ENCODE measurements around the gene IGF1. TPM values are rescaled to one million over a fixed set of nuclear protein-coding genes. Genes with fewer than 3 reads are reported as not detected.
A peak's percentile ranks its signal among the peaks of the same experiment; 100 is the strongest.

The IGF1 gene
- polyA plus RNA-seq, 1 of the 3 experiments (the other 2 are of a cell fraction): 0.07 TPM

GRCh38 chr12:102438827-102439210, 41.5 kb downstream of the IGF1 start:
- Histone ChIP-seq H3K9me3 (no peaks in the 10 kb centered on the region), H4K20me1 (ENCODE audit: insufficient read depth) (no peaks in the 10 kb centered on the region), H3K9me2 (no peaks in the 10 kb centered on the region), H3K79me2 (ENCODE audit: insufficient read depth) (no peaks in the 10 kb centered on the region), H3K4me2 (no peak overlapping the region), H3K27ac (ENCODE audit: low read depth in 2 of 2, low read length in 1 of 2) (0 out of 4 replicates have a peak overlapping the region, but pooled peaks of 1 of the 2 experiments have one; percentile 19), H3F3A (replicated peaks; ENCODE audit: insufficient read depth) (no peaks in the 10 kb centered on the region), H3K4me3 (ENCODE audit: low read depth in 2 of 2, low read length in 1 of 2) (no peak overlapping the region), H3K9ac (no peak overlapping the region), H3K27me3 (ENCODE audit: insufficient read depth) (no peaks in the 10 kb centered on the region), H2AFZ (ENCODE audit: low read depth) (no peak overlapping the region), H3K4me1 (ENCODE audit: control insufficient read depth in 1 of 2, insufficient read depth in 2 of 2, low read depth in 1 of 2, low read length in 1 of 2) (peaks cover 0 to 15% of the 10 kb centered on the region in 2 experiments; a peak in 1 of 4 replicates), H3K36me3 (replicated peaks in 1 of 2; ENCODE audit: control insufficient read depth in 1 of 2, insufficient read depth in 2 of 2, low read length in 1 of 2) (no peaks in the 10 kb centered on the region)
- WGBS (ENCODE audit: low lambda C conversion rate): 0% methylated on average over 2 of the region's 2 CpGs
- DNase-seq: no peak
- ChIA-PET CTCF (no interaction called here), POLR2A (no interaction called here)
- no peak for TF ChIP-seq TAF1 (IDR thresholded peaks at IDR 0.05; ENCODE audit: borderline replicate concordance, low read depth, low read length)
- TF ChIP-seq NFIC (IDR thresholded peaks at IDR 0.05; ENCODE audit: borderline replicate concordance): no peak
- TF ChIP-seq FOXM1 (IDR thresholded peaks at IDR 0.05; ENCODE audit: low read depth): no peak
- TF ChIP-seq GABPA (IDR thresholded peaks at IDR 0.05; ENCODE audit: low read depth): no peak
- no peak for TF ChIP-seq SMC3 (IDR thresholded peaks at IDR 0.05; ENCODE audit: low read depth, low read length)
- TF ChIP-seq CHD2 (IDR thresholded peaks at IDR 0.05; ENCODE audit: low read length, partially characterized antibody): no peak
- no peak for TF ChIP-seq IRF3 (IDR thresholded peaks at IDR 0.05; ENCODE audit: low read depth, low read length)
- TF ChIP-seq CTCF (IDR thresholded peaks at IDR 0.05): no peak

- CTCF ChIA-PET: no interaction called here
- Histone ChIP-seq H3K4me1 (ENCODE audit: control insufficient read depth in 1 of 2, insufficient read depth in 2 of 2, low read depth in 1 of 2, low read length in 1 of 2) (peaks cover 0 to 20% of the 10 kb centered on the region in 2 experiments; a peak in 1 of 4 replicates), H3K4me3 (ENCODE audit: low read depth in 2 of 2, low read length in 1 of 2) (no peak overlapping the region), H3K79me2 (ENCODE audit: insufficient read depth) (no peaks in the 10 kb centered on the region), H3F3A (replicated peaks; ENCODE audit: insufficient read depth) (no peaks in the 10 kb centered on the region), H3K27ac (ENCODE audit: low read depth in 2 of 2, low read length in 1 of 2) (no peak overlapping the region), H3K9me3 (no peaks in the 10 kb centered on the region), H2AFZ (ENCODE audit: low read depth) (peak overlapping the region; percentile 72), H3K4me2 (no peak overlapping the region), H3K36me3 (replicated peaks in 1 of 2; ENCODE audit: control insufficient read depth in 1 of 2, insufficient read depth in 2 of 2, low read length in 1 of 2) (no peaks in the 10 kb centered on the region), H4K20me1 (ENCODE audit: insufficient read depth) (no peaks in the 10 kb centered on the region), H3K9ac (no peak overlapping the region), H3K27me3 (ENCODE audit: insufficient read depth) (no peaks in the 10 kb centered on the region), H3K9me2 (no peaks in the 10 kb centered on the region)
- POLR2A ChIA-PET: no interaction called here
- TF ChIP-seq TEAD4 (IDR thresholded peaks at IDR 0.05; ENCODE audit: borderline replicate concordance, insufficient read depth) (no peak), RCOR1 (IDR thresholded peaks at IDR 0.05; ENCODE audit: low read length) (no peak), SIN3A (IDR thresholded peaks at IDR 0.05; ENCODE audit: borderline replicate concordance, low read depth, low read length) (no peak), EP300 (IDR thresholded peaks at IDR 0.05; ENCODE audit: borderline replicate concordance in 1 of 2, low read depth in 1 of 2, low read length in 1 of 2) (no peak), MEF2A (IDR thresholded peaks at IDR 0.05; ENCODE audit: borderline replicate concordance, low read depth) (no peak), CTCF (IDR thresholded peaks at IDR 0.05) (no peak), JUND (IDR thresholded peaks at IDR 0.05) (no peak), RXRA (IDR thresholded peaks at IDR 0.05; ENCODE audit: borderline replicate concordance, low read depth) (no peak), GATA2 (CRISPR knock-in tag; IDR thresholded peaks at IDR 0.05) (no peak), TCF12 (IDR thresholded peaks at IDR 0.05) (no peak), IRF3 (IDR thresholded peaks at IDR 0.05; ENCODE audit: low read depth, low read length) (no peak)
- DNase-seq: no peak
- WGBS (ENCODE audit: low lambda C conversion rate): 13% methylated on average over 11 of the region's 11 CpGs
Observed at GRCh38 chr12:102438047-102438826, 42.1 kb downstream of the IGF1 start.

Measured in SK-N-SH (cell line).